ENCODE results near the gene UFD1. TPM values are rescaled to one million over a fixed set of nuclear protein-coding genes. Genes with fewer than 3 reads are reported as not detected.
A peak's percentile ranks its signal among the peaks of the same experiment; 100 is the strongest.

UFD1 gene
- total RNA-seq, 1 experiment from 2014 or later: 57.9 TPM

GRCh38 chr22:19478045-19478900 lies 720 bp downstream of the UFD1 start (continued):
- no peak for TF ChIP-seq HMGXB4 (CRISPR knock-in tag; IDR thresholded peaks at IDR 0.05)
- TF ChIP-seq RELA (CRISPR knock-in tag; IDR thresholded peaks at IDR 0.05; ENCODE audit: borderline replicate concordance): no peak
- no peak for TF ChIP-seq PRRX2 (CRISPR knock-in tag; IDR thresholded peaks at IDR 0.05)
- TF ChIP-seq, protein P1, sequence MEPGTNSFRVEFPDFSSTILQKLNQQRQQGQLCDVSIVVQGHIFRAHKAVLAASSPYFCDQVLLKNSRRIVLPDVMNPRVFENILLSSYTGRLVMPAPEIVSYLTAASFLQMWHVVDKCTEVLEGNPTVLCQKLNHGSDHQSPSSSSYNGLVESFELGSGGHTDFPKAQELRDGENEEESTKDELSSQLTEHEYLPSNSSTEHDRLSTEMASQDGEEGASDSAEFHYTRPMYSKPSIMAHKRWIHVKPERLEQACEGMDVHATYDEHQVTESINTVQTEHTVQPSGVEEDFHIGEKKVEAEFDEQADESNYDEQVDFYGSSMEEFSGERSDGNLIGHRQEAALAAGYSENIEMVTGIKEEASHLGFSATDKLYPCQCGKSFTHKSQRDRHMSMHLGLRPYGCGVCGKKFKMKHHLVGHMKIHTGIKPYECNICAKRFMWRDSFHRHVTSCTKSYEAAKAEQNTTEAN (CRISPR knock-in tag; IDR thresholded peaks at IDR 0.05): no peak
- no peak for TF ChIP-seq ZNF281 (CRISPR knock-in tag; IDR thresholded peaks at IDR 0.05)
- TF ChIP-seq JUN (CRISPR knock-in tag; IDR thresholded peaks at IDR 0.05): no peak

DNA sequence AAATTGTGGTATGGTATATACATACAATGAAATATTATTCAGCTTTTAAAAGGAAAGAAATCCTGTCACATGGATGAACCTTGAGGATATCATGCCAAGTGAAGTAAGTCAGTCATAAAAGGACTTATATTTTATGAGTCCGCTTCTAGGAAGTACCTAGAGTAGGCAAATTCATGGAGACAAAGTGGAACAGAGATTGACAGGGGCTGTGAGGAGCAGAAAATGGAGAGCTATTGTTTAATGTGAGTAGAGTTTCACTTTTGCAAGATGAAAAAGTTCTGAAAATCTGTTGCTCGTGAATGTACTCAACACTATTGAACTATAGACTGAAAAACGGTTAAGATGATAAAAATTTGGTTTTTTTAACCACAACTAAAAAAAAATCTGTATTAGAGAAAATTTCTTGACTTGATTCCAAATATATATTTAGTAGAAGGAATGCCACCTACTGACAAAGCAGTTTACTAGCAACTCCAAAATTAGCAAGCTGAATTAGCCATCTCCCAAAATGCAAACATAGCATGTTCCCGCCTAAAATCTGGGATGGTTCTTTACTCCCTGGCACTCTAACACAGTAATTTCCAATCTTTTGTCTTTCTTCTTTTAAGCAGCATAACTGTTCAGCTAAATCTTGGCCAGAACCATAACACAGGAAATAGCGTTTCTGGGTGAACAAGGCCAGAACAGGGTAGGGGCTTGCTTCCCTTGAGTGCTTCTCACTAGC lies 1.5 kb downstream of the UFD1 start:
- ChIA-PET CTCF (interaction anchor here (1.0 to 2.4 kb wide), 4 partner anchors 152 to 333 kb away, joined by 3 to 6 read pairs (median 5); partner anchors contain the start of genes CLTCL1 and ESS2), POLR2A (interaction anchor here (0.6 to 0.7 kb wide), 2 partner anchors 60 to 299 kb away, joined by 4 to 6 read pairs; partner anchors contain the start of gene SLC25A1)
- Mint-ChIP-seq H3K4me3 (peak overlapping the region; percentile 96), H3K27ac (no peak overlapping the region), H3K9me3 (no peaks in the 10 kb centered on the region), H3K4me1 (peaks cover 23% of the 10 kb centered on the region), H3K36me3 (peaks cover 11% of the 10 kb centered on the region), H3K27me3 (ENCODE audit: low read depth) (no peaks in the 10 kb centered on the region)
- ATAC-seq (no peak), DNase-seq (ENCODE audit: low spot score) (no peak)
- no peak for TF ChIP-seq EMX1 (CRISPR knock-in tag; IDR thresholded peaks at IDR 0.05)
- TF ChIP-seq ZNF263 (CRISPR knock-in tag; IDR thresholded peaks at IDR 0.05; ENCODE audit: low read depth): no peak
- no peak for TF ChIP-seq ATF6 (CRISPR knock-in tag; IDR thresholded peaks at IDR 0.05)
- no peak for TF ChIP-seq ZNF396 (CRISPR knock-in tag; IDR thresholded peaks at IDR 0.05; ENCODE audit: borderline replicate concordance)
- no peak for TF ChIP-seq ZNF281 (CRISPR knock-in tag; IDR thresholded peaks at IDR 0.05)
- TF ChIP-seq, protein P2, sequence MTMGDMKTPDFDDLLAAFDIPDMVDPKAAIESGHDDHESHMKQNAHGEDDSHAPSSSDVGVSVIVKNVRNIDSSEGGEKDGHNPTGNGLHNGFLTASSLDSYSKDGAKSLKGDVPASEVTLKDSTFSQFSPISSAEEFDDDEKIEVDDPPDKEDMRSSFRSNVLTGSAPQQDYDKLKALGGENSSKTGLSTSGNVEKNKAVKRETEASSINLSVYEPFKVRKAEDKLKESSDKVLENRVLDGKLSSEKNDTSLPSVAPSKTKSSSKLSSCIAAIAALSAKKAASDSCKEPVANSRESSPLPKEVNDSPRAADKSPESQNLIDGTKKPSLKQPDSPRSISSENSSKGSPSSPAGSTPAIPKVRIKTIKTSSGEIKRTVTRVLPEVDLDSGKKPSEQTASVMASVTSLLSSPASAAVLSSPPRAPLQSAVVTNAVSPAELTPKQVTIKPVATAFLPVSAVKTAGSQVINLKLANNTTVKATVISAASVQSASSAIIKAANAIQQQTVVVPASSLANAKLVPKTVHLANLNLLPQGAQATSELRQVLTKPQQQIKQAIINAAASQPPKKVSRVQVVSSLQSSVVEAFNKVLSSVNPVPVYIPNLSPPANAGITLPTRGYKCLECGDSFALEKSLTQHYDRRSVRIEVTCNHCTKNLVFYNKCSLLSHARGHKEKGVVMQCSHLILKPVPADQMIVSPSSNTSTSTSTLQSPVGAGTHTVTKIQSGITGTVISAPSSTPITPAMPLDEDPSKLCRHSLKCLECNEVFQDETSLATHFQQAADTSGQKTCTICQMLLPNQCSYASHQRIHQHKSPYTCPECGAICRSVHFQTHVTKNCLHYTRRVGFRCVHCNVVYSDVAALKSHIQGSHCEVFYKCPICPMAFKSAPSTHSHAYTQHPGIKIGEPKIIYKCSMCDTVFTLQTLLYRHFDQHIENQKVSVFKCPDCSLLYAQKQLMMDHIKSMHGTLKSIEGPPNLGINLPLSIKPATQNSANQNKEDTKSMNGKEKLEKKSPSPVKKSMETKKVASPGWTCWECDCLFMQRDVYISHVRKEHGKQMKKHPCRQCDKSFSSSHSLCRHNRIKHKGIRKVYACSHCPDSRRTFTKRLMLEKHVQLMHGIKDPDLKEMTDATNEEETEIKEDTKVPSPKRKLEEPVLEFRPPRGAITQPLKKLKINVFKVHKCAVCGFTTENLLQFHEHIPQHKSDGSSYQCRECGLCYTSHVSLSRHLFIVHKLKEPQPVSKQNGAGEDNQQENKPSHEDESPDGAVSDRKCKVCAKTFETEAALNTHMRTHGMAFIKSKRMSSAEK (CRISPR knock-in tag; IDR thresholded peaks at IDR 0.05; ENCODE audit: borderline replicate concordance): no peak
- TF ChIP-seq, protein P3, sequence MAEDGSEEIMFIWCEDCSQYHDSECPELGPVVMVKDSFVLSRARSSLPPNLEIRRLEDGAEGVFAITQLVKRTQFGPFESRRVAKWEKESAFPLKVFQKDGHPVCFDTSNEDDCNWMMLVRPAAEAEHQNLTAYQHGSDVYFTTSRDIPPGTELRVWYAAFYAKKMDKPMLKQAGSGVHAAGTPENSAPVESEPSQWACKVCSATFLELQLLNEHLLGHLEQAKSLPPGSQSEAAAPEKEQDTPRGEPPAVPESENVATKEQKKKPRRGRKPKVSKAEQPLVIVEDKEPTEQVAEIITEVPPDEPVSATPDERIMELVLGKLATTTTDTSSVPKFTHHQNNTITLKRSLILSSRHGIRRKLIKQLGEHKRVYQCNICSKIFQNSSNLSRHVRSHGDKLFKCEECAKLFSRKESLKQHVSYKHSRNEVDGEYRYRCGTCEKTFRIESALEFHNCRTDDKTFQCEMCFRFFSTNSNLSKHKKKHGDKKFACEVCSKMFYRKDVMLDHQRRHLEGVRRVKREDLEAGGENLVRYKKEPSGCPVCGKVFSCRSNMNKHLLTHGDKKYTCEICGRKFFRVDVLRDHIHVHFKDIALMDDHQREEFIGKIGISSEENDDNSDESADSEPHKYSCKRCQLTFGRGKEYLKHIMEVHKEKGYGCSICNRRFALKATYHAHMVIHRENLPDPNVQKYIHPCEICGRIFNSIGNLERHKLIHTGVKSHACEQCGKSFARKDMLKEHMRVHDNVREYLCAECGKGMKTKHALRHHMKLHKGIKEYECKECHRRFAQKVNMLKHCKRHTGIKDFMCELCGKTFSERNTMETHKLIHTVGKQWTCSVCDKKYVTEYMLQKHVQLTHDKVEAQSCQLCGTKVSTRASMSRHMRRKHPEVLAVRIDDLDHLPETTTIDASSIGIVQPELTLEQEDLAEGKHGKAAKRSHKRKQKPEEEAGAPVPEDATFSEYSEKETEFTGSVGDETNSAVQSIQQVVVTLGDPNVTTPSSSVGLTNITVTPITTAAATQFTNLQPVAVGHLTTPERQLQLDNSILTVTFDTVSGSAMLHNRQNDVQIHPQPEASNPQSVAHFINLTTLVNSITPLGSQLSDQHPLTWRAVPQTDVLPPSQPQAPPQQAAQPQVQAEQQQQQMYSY (CRISPR knock-in tag; IDR thresholded peaks at IDR 0.05): no peak
